BE2C (cell line): ENCODE results near the gene NISCH. TPM values are rescaled to one million over a fixed set of nuclear protein-coding genes. Genes with fewer than 3 reads are reported as not detected.

ENCODE experiments used
- DNase-seq: peaks from one replicate; pipeline ENCODE4 v3.0.0-alpha.2; 2020
- H3K27me3 ChIP-seq: fragments of 250-450 bp; sonication (Bioruptor Pico); 2 replicates; pipeline ENCODE4 v1.5.1; 2020; ENCODE audit warnings: mild to moderate bottlenecking
- H3K36me3 ChIP-seq: fragments of 250-450 bp; sonication (Bioruptor Pico); 2 replicates; pipeline ENCODE4 v1.5.1; 2020; ENCODE audit warnings: mild to moderate bottlenecking
- H3K4me1 ChIP-seq: fragments of 250-450 bp; sonication (Bioruptor Pico); 2 replicates; pipeline ENCODE4 v1.5.1; 2020
- H3K4me3 ChIP-seq: 2 replicates; pipeline ENCODE4 v1.5.1; 2011; ENCODE audit warnings: low read depth, low read length
- H3K9me3 ChIP-seq: fragments of 250-450 bp; sonication (Bioruptor Pico); 2 replicates; pipeline ENCODE4 v1.5.1; 2020
- polyA plus RNA-seq: library from polyadenylated mRNA; unstranded; fragments of >200 nt; gene quantifications from one replicate; pipeline ENCODE4 v1.2.1, GENCODE V29; 2012; ENCODE audit warnings: low read depth, missing spikeins; ENCODE audit not compliant: insufficient read length, insufficient read depth
- TF ChIP-seq, protein P1 (sequence below): IDR thresholded peaks from 2 replicates; pipeline ENCODE4 v1.5.1; 2012; ENCODE audit warnings: mild to moderate bottlenecking, low read depth, low read length

Gene NISCH
- 58.7 TPM for polyA plus RNA-seq

- H3K4me3 ChIP-seq = peak within 1 kb of the TSS; percentile 71
- H3K4me1 ChIP-seq = no peaks in the 10 kb centered on the region
- peaks cover 8% of the 10 kb centered on the region for H3K36me3 ChIP-seq
- TF ChIP-seq, protein P1, sequence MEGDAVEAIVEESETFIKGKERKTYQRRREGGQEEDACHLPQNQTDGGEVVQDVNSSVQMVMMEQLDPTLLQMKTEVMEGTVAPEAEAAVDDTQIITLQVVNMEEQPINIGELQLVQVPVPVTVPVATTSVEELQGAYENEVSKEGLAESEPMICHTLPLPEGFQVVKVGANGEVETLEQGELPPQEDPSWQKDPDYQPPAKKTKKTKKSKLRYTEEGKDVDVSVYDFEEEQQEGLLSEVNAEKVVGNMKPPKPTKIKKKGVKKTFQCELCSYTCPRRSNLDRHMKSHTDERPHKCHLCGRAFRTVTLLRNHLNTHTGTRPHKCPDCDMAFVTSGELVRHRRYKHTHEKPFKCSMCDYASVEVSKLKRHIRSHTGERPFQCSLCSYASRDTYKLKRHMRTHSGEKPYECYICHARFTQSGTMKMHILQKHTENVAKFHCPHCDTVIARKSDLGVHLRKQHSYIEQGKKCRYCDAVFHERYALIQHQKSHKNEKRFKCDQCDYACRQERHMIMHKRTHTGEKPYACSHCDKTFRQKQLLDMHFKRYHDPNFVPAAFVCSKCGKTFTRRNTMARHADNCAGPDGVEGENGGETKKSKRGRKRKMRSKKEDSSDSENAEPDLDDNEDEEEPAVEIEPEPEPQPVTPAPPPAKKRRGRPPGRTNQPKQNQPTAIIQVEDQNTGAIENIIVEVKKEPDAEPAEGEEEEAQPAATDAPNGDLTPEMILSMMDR = no peak
- no peaks in the 10 kb centered on the region for H3K9me3 ChIP-seq
- H3K27me3 ChIP-seq = no peaks in the 10 kb centered on the region
- DNase-seq = peak; percentile 88
Observed at GRCh38 chr3:52455283-52456168, at the start of gene NISCH. TSS of gene NISCH (plus strand) at chr3:52455604. CDS start at chr3:52455642, 38 bp downstream.

GRCh38 chr3:52406231-52406661 lies 49.2 kb upstream of the NISCH start:
- H3K9me3 ChIP-seq = no peaks in the 10 kb centered on the region
- no peaks in the 10 kb centered on the region for H3K27me3 ChIP-seq
- no peak overlapping the region for H3K4me3 ChIP-seq
- DNase-seq = no peak
- H3K4me1 ChIP-seq = no peaks in the 10 kb centered on the region
- H3K36me3 ChIP-seq = peaks cover 4% of the 10 kb centered on the region
- TF ChIP-seq, protein P1 = no peak

- H3K36me3 ChIP-seq = peaks cover 4% of the 10 kb centered on the region
- H3K9me3 ChIP-seq = no peaks in the 10 kb centered on the region
- TF ChIP-seq, protein P1 = no peak
- no peak for DNase-seq
- no peaks in the 10 kb centered on the region for H3K27me3 ChIP-seq
- H3K4me1 ChIP-seq = peaks cover 4% of the 10 kb centered on the region; the same call in 1 of the 2 replicates
- no peak overlapping the region for H3K4me3 ChIP-seq
Observed at GRCh38 chr3:52406791-52407510, 48.5 kb upstream of the NISCH start.

DNA sequence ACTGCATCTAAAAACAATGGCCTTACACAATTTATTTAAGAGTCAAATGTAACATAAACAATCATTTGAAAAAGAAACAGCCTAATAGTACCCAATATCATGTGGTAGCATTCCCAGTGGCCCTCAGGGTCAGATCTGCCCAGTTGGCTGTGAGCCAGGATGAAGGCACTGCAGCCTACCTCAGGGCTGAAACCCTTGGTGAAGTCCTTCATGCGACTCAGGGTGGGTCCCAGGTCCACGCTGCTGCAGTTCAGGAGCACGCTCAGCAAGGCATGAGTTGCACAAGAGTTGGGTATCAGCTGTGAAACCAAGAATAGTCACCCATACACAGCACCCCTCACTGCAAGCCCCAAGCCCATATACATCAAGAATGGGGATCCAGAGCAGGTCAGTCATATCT lies 47.6 kb upstream of the NISCH start:
- no peaks in the 10 kb centered on the region for H3K9me3 ChIP-seq
- TF ChIP-seq, protein P1 = no peak
- no peaks in the 10 kb centered on the region for H3K27me3 ChIP-seq
- DNase-seq = no peak
- H3K4me1 ChIP-seq = peaks cover 4% of the 10 kb centered on the region; the same call in 1 of the 2 replicates
- peaks cover 4% of the 10 kb centered on the region for H3K36me3 ChIP-seq
- H3K4me3 ChIP-seq = no peak overlapping the region

GRCh38 chr3:52408466-52408865 lies 46.9 kb upstream of the NISCH start:
- Histone ChIP-seq H3K36me3 (peaks cover 4% of the 10 kb centered on the region), H3K27me3 (no peaks in the 10 kb centered on the region), H3K9me3 (no peaks in the 10 kb centered on the region), H3K4me3 (no peak overlapping the region), H3K4me1 (peaks cover 4% of the 10 kb centered on the region; the same call in 1 of the 2 replicates)
- no peak for DNase-seq
- TF ChIP-seq, protein P1 = no peak

DNA sequence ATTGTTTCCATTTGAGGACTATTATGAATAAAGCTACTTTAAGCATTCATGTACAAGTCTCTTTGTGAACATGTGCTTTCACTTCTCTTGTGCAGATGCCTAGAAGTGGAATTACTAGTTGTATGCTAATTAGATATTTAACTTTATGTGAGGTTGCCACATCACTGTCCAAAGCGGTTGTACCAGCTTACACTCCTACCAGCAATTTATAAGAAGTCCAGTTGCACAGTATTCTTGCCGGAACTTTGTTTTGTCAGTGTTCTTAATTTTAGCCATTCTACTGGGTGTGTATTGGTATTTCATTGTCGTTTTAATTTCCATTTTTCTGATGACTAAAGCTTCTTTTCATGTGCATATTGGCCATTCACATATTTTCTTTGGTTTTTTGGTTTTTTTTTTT lies 39.6 kb upstream of the NISCH start:
- peaks cover 4% of the 10 kb centered on the region; the same call in 1 of the 2 replicates for H3K4me1 ChIP-seq
- no peak for DNase-seq
- H3K27me3 ChIP-seq = no peaks in the 10 kb centered on the region
- no peak overlapping the region for H3K4me3 ChIP-seq
- H3K36me3 ChIP-seq = no peaks in the 10 kb centered on the region
- TF ChIP-seq, protein P1 = no peak
- H3K9me3 ChIP-seq = no peaks in the 10 kb centered on the region
